D721Med (cell line): ENCODE data around the gene TRPV6.

Experiments used
- DNase-seq: peaks from one replicate; pipeline ENCODE4 v3.0.0; 2011; ENCODE audit warnings: low spot score; ENCODE audit not compliant: insufficient read length
- FAIRE-seq: peaks from 2 replicates; lab custom pipeline; 2011; peaks lifted over from hg19 to GRCh38; lab: Jason Lieb, UNC
- CTCF ChIP-seq: IDR thresholded peaks from 2 replicates; pipeline ENCODE4 v1.5.1; 2012; ENCODE audit warnings: mild to moderate bottlenecking, control low read depth; ENCODE audit not compliant: insufficient read depth; ENCODE audit errors: missing control alignments

TRPV6 gene

GRCh38 chr7:142874837-142875236 lies 10.7 kb downstream of the TRPV6 start:
- TF ChIP-seq CTCF: no peak
- DNase-seq: no peak
- no peak for FAIRE-seq

- no peak for TF ChIP-seq CTCF
- FAIRE-seq: no peak
- no peak for DNase-seq
These were observed 11.1 kb downstream of the TRPV6 start for GRCh38 chr7:142874409-142874808.

- no peak for DNase-seq
- TF ChIP-seq CTCF: no peak
- FAIRE-seq: no peak
These were observed 11.7 kb downstream of the TRPV6 start for GRCh38 chr7:142873871-142874270.

GRCh38 chr7:142873281-142873784 lies 12.2 kb downstream of the TRPV6 start:
- DNase-seq: no peak
- no peak for FAIRE-seq
- TF ChIP-seq CTCF: peak; percentile 29

GRCh38 chr7:142872106-142872675 lies 13.4 kb downstream of the TRPV6 start:
- DNase-seq (no peak), FAIRE-seq (no peak)
- TF ChIP-seq CTCF: no peak

GRCh38 chr7:142871260-142872105 lies 14.1 kb downstream of the TRPV6 start:
- no peak for TF ChIP-seq CTCF
- DNase-seq: no peak
- no peak for FAIRE-seq
